CMK (cell line): ENCODE data around the gene LIG3.
"Not testable (repeated sequence)": the region's sequence is repeated elsewhere in the genome, so short reads cannot be mapped to it uniquely, and the experiment has no call there.

ENCODE experiments used
- DNase-seq: peaks from one replicate; pipeline ENCODE4 v3.0.0-alpha.2; 2010; ENCODE audit warnings: low read depth

Gene LIG3

DNA sequence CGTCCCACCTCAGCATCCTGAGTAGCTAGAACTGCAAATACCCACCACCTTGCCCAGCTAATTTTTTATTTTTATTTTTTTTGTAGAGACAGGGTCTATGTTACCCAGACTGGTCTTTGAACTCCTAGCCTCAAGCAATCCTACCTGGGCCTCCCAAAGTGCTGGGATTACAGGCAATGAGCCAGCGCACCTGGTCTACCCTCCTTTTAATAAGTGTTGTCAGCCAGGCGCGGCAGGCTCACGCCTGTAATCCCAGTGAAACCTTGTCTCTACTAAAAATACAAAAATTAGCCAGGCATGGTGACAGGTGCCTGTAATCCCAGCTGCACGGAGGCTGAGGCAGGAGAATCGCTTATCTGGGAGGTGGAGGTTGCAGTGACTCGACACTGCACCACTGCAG, 63.9 kb downstream of the LIG3 start:
- DNase-seq, result no peak

DNA sequence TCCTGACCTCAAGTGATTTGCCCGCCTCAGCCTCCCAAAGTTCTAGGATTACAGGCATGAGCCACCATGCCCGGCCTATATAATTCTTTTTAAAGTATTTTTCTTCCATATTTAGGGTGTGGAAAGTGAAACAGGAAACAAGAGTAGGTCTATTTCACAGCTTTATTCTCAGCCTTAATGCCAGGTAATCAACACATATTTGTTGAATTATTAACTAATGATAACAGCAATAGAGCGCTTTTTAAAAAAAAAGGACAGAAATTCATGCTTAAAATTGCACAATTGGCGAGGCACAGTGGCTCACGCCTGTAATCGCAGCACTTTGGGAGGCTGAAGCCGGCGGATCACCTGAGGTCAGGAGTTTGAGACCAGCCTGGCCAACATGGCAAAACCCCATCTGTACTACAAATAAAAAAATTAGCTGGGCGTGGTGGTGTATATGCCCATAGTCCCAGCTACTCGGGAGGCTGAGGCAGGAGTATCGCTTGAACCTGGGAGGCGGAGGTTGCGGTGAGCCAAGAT, 65.2 kb downstream of the LIG3 start:
- DNase-seq, result not testable (repeated sequence)

DNA sequence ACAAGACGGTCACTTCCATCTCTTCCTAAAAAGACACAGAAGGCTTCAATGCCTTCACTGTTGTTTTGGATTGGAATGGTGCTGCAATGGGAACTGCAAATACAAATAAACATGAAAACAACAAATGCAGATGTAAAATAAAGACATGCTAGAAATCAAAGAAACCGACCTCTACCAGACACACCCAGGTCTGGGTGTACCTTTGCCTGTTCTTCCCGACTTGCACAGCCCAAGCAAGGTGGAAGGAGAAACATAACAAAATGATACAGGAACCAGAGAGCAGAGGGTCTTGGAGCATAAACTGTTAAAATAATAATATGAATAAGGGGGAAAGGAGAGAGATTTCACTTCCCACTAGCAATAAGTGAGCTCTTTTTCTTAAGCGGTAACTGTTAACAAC, 65.9 kb downstream of the LIG3 start:
- DNase-seq, result no peak

DNA sequence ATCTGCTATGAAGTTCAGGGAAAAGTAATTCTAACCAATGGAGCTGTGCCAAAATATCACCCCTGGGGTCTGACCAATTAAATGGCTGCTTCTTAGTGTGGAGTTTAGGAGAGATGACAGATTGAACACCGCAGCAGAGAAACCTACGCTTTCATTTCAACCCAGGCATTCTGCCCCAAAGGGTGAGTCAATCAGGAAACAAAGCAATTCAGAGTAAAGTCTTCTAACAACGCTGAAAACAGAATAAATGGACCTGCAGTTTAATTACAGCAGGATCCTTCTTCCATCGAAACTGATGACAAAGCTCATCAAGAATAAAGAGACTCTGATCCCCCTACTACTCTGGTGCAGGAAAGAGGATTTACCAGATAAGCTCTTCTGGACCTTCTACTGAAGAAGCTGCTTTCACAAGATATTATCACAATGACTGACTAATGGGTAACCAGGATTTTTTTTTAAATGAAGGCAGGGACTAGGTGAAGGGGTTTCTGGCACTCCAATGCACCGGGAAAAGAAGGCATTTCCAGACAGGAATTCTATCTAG, 66.5 kb downstream of the LIG3 start:
- DNase-seq, result no peak

DNA sequence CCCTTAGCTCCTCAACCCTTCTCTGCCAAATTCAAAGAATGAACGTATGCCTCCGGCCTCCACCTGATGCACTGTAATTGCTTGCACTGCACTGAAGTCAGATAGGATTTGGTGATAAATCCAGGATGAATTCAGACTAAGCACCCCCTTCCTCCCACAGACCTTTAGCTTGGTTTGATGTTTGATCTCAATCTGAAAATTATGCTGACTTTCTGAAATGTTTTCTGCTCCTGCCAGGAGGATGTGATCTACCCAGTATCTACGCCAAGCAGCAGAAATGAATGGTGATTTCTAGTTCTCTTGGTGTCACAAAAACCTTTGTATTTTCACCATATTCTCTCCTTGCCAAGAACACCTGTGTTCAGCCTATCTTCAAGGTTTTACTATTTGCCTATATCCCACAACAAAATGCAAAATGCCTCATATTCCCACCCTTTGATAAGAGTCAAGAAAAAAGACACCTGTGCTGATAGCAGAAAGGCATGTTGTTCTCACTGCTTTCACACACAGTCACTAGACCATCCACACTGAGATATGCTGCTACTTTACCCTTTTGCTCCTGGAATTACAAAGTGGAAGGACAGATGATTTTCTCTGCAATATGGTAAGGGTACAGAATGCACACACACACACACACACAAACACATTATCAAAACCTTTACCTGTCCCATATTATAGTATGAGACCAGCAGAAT, 68.5 kb downstream of the LIG3 start:
- no peak for DNase-seq

DNA sequence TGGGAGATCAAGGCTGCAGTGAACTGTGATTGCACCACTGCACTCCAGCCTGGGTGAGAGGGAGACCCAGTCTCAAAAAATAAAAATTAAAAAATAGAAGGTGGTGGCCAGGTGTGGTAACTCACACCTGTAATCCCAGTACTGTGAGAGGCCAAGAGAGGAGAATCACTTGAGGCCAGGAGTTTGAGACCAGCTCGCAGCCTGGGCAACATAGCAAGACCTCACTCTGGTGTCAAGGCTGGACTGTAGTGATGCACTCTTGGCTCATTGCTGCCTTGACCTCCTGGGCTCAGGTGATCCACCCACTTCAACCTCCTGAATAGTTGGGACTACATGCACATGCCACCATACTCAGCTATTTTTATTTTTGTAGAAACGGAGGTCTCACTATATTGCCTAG, 69.9 kb downstream of the LIG3 start:
- DNase-seq, result no peak

DNA sequence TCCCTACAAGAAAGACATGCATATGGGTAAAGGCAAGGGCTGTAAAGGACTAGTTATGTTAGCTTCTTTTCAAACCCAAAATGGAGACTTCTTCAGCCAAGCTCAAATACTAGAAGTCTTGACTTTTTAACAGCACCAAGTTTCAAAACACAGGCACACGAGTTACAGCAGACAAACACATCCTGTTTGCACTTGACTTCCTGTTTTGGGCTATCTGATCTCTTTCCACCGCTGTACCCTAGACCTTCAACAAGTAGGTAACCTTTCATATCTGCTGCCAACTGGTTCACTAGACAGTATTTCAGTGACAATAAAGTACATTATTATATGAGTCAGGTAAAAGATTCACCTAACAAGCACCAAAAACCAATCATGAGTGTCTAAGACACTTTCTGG, 70.9 kb downstream of the LIG3 start:
- DNase-seq, result no peak

DNA sequence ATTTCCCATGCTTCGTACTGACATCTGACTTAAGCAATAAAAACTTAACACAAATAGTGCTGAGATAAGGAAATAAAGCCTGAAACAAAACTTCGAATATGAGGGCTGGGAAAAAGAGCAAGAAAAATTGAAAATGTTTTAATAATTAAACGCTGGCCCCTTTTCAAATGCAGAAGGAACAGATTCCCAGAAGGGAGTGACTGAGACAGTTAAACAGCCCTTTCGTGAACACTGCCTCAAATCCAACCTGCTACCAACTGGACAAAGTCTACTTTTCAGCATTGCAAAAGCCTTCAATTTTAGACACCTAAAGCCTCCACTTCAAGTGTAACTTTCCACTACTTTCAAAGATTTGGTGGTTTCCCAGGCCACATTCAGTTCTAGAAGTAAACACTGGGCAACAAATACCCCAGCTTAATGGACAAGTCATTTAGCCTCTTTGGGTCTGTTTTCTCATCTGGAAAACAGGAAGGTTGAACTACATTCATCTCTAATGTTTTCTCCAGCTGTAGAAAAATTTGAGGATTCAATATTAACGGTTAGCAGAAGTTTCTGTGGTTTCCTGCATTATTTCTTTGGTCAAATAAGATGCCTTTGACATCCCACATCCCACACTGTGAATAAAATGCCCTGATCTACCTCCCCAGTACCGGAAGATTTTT, 71.4 kb downstream of the LIG3 start:
- no peak for DNase-seq

DNA sequence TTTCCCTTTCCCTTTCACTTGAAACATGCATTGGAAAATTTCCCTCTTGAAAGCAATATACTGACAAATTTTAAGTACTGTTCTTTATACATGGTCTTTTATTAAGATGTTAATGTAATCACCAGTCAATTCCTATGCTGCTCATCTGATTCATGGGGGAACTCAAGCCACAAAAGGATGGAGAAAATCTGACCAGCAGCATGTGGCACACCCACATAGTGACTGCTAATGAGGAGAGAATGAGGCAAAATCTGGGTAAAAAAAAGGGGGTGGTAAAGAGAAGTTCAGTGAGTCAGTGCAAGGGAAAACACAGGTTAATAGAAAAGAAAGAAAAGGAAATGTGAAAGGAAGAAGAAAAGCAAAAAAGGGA, 71.9 kb downstream of the LIG3 start:
- no peak for DNase-seq

DNA sequence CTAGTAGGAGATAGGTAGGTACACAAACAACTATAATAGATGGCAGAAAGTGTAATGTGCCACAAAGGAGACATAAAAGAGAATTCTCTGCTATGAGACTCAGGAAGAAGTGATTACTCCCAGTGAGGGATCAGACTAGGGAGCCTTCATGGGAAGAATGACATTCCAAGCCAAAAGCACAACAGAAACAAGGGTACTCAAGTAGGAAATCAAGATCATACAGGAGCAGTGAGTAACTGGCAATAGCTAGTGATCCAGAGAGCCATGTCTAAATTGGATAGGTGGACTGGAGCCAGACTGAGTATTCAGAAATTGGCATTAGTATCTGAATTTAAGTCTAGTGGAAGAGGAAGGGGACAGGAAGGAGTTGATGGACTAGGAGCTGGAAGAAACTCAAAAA, 72.5 kb downstream of the LIG3 start:
- no peak for DNase-seq

DNA sequence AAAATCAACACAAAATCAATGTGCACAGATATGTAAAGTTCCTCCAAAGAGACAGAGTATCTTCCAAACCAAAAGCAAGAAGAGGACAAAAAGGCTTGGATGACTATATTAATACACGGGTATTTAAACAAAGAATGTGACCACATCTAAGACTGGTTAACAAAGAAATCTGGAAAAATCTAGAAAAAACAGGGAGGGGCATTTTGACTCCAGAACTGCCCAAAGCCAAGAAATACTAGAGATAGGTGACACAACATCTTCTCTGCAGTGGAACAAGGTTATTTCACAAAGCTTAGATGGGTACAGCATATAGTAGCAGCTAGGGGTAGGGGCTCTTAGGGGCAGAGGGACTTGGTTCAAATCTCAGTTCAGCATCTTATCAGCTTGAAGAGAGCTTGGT, 72.9 kb downstream of the LIG3 start:
- DNase-seq, result no peak

DNA sequence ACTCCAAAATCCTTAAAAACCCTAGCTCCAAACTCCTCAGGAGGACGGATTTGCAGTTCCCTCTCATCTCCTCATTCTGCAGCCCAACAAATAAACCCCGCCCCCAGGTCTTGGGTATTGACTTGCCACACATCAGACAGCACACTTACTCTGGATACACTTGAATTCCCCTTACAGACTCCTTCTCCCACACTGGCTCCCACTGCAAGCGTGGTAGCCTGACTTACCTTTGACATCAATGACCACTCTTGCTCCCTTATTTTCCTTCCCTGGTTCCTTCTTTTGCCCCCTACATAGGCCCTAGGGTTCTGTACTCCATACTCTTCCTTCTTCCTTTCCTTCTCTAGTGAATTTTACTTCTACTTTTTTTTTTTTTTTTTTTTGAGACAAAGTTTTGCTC, 75.7 kb downstream of the LIG3 start:
- no peak for DNase-seq

DNA sequence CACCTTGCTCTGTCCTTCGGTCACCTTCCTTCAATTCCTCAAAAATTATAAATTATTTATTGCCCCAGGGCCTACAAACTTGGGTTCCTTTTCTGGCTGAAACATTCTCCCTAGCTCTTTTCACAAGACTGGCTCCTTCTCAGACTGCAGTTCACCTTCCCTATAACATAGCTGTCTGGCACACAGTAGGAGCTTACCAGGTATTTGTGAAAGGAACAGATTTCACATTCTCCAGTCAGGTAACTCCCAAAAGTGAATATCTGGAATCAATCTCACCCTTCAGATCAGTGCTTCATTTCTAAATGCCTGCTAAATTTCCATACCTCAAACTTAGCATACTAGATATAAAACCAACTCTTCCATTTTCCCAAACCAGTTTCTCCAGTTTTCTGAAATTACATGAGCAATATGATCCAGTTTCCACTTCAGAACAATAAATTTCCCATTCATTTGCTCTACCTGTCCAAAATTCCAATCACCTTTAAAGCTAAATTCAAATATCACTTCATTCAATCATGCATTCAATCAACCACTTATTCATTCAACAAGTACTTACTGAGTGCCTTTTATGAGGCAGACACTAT, 77.1 kb downstream of the LIG3 start:
- no peak for DNase-seq
